ENCODE measurements around the gene CLDN9.

Gene CLDN9

DNA sequence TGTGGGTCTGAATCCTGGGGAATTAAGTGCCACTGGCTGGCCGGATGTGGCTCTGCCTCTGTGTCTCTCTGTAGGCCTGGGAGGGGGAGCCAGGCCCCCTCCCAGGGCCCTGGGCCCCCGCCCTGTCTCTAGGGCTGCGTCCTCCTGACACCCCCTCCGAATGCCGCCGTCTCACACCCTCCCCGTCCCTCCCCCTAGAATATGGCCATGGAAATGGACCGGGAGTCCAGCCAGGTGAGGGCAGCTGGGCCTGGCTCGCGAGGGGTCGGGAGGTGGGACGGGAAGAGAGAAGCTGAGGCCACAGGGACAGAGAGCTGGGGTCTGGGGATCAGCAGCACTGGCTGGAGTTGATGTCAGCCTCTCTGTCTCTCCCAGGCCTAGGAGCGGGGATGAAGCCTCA is 16.4 kb upstream of the CLDN9 start:
- DNase-seq (ENCODE audit: low read depth) = no peak

DNA sequence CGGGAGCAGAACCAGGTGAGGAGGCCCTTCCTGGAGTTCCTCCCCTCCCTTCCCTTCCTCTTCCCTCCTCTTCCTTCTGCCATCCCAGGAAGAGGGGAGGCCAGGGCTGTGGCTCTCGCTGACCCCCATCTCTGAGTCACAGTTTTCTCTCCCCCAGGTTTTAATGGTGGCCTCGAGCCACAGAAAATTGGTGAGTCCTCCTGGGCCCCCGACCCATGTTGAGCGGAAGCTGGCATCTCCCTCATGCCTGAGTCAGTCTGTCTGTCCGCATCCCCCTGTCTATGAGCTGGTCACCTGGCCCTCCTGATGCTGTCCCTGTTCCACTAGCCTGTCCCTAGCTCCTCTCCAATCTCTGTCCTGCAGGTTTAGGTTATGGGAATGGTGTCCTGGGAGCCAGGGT is 12.8 kb upstream of the CLDN9 start:
- DNase-seq (ENCODE audit: low read depth) = no peak

- DNase-seq (ENCODE audit: low read depth) = no peak
These were observed 12.2 kb upstream of the CLDN9 start for GRCh38 chr16:3000540-3000939.

- DNase-seq (ENCODE audit: low read depth) = no peak
These were observed 11.4 kb upstream of the CLDN9 start for GRCh38 chr16:3001316-3001715.

- peak; percentile 93 for DNase-seq (ENCODE audit: low read depth)
These were observed 9.0 kb upstream of the CLDN9 start for GRCh38 chr16:3003582-3004270.

DNA sequence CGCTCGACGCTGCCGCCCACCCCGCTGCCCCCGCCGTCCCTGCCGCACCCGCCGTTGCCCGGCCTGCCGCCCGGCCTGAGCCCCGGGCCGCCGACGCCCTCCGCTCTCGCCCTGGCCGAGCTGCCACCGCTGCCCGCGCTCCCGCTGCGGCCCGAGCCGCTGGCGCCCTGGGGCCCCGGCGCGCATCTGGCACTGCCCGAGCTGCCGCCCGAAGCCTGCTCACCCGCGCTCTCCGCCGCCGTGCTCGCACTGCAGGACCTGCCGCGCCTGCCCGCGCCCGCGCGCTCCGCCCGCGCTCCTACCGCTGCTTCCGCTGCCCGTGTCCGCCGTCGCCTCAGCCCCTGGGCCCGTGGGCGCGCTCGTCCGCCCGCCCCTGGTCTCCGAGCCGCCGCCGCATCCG is 8.4 kb upstream of the CLDN9 start:
- no peak for DNase-seq (ENCODE audit: low read depth)

- no peak for DNase-seq (ENCODE audit: low read depth)
These were observed 7.9 kb upstream of the CLDN9 start for GRCh38 chr16:3004781-3005284.

DNA sequence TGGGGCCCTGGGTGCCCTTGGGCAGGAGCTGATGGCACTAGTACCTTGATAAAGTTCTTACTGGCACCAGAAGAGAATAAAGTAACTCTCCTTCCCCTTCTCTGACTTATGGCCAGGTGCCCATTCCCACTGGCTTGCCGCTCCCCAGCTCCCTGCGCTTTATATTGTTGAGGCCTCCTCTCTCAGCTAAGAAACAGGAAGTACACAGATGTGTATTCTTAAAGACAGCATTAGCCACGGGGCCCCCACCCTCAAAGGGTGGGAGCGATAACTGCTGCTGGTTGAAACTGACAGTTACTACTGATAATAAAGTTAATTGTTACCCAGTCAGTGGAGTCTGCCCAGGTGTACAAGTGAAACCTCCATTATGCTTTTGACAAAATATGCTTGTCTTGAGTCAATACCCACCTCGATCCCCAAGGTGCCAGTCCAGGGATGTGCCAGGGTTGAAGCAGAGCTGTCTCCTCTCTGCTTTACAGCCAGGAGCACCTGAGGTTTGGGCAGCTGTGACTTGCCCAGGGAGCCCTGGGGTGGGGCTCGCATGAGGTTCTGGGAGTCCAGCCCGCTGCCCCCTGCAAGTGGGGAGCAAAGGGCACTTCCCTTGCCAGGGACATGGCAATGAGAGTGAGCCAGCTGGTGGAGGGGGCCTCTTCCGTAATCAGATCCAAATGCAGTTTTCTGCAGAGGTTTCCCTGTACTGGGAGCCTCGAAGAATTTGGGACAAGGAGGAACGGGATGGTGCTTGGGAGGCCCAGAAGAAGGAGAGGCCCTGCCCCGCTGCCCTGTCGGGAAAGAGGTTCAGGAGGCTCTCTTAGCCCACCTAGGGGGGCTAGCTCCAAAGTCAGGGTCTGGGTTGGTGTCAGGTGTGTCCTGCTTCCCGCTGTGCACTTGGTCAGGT is 5.4 kb upstream of the CLDN9 start:
- DNase-seq (ENCODE audit: low read depth) = no peak

GRCh38 chr16:3007957-3008689 is 4.6 kb upstream of the CLDN9 start:
- DNase-seq (ENCODE audit: low read depth) = no peak

DNA sequence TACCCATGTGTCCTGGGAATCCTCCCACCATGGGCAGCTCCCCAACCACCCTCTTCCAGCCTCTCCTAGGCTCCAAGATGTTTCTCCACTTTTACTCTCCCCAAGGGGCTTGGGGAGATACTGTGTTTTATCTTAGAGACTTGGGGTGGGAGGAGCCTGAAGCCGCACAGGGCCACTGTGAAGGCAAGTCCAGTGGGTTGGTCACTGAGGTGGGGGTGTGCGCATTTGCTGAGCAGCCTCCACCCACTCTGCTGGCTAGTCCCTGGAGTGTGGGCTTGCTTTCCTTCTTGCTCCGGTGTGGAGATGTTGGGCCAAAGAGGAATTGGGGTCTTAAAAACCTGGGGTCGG is 4.1 kb upstream of the CLDN9 start:
- no peak for DNase-seq (ENCODE audit: low read depth)

- no peak for DNase-seq (ENCODE audit: low read depth)
These were observed 2.9 kb upstream of the CLDN9 start for GRCh38 chr16:3009568-3010390.

- DNase-seq (ENCODE audit: low read depth) = no peak
These were observed 2.2 kb upstream of the CLDN9 start for GRCh38 chr16:3010510-3010909.

- DNase-seq (ENCODE audit: low read depth) = no peak
These were observed 477 bp upstream of the CLDN9 start for GRCh38 chr16:3012246-3012645.

GRCh38 chr16:3013491-3013951 is 798 bp downstream of the CLDN9 start:
- no peak for DNase-seq (ENCODE audit: low read depth)

DNA sequence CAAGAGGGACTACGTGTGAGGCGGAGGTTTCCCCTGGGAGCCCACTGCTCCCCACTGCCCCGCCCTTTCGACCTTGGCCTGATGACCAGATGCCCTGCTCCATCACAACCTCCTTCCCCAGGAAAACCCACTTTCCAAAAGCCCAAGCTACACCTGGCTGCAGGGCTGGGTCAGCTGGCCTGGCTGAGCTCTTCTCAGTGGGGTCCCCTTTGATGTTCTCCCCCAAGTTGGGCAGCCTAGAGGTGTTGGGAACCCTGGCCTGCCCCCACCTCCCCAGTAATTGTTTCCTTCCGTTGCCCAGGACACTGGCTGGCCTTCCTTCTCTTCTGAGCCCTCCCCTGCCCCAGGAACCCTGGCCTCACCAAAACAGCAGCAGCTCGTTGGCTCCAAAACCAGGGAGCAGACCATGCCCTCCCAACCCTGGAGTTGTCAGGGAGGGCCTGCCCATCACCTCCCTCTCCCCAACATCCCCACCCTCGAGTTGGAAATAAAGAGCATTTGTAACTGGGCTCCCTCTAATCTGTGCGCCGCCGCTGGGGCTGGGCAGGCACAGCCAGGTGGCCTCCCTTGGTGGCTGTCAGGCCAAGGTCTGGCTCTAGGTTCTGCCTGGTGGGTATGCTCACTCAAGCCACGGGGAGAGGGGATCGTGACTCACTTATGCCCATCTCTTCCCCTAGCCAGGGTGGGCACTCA is 1.4 kb downstream of the CLDN9 start:
- DNase-seq (ENCODE audit: low read depth) = no peak

- DNase-seq (ENCODE audit: low read depth) = no peak
These were observed 2.2 kb downstream of the CLDN9 start for GRCh38 chr16:3014971-3015370.

DNA sequence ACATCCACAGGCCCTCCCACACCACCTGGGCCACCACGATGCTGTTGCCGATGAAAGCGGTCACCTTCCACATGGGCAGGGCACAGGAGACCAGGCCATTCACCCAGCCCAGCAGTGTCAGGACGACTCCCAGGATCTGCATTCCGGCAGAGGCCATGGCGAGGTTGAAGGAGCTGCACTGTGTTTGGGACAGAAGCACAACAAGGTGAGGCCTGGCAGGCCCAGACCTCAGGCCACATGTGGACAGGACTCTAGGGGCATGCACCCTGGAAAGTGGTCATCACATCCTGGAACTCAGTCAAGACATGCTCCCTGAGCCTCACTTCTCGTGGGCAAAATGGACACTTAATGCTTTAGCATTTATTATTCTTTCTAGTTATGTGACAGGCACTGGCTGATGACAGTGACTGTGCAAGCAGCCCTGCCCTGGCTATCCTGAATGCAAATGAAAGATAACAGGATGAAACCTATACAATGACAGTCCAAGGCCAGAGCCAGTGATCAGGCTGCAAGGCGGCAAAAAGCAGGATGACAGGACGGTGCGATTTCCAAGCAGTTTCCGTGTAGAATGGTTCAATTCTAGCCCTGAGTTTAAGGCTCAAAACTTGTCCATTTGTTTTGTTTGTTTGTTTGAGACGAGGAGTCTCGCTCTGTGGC is 3.3 kb downstream of the CLDN9 start:
- no peak for DNase-seq (ENCODE audit: low read depth)

GRCh38 chr16:3017344-3017743 is 4.6 kb downstream of the CLDN9 start:
- no peak for DNase-seq (ENCODE audit: low read depth)

DNA sequence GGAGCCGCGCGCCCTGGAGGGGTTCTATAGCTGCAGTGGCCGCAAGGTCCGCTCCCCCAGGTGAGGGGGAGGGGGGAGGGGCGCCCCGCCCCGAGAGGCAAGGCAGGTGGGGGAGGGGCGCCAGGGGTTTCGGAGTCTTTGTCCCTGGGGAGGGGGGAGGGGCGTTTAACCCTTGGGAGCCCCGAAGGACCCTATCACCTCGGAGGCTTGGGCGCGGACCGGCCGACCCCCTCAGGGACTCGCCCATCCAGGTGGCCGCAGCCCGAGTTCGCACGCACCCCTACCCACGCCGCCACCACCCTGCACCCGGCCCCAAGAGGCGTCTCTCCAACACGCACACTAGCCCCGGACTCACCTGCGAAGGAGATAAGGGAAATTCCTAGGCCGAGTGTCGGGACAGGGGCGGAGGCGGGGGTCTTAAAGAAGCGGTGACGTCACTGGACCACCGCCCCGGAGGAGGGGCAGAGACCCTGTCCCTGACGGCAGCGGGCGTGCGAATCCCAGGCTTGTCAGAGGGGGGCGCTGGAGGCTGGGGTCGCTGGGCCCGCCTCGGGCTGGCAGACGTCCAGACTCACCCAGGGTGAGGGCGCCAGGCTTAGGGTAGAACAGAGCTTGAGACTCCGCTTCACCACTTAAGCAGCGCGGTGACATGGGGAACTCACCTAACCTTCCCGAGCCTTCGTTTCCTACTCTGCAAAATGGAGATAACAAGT is 5.2 kb downstream of the CLDN9 start, which contains the start of gene CLDN6:
Gene CLDN6, minus strand, starts transcription at position 390 of the 713 bp plus-strand sequence. CDS start 2,162 bp downstream, outside the sequence.
- DNase-seq (ENCODE audit: low read depth) = no peak

Measured in activated gamma-delta T cell treated with anti-CD3 and anti-CD28 coated beads, Interleukin-2, amount 50 U/mL, for 16 hours (primary cell).